ENCODE measurements around the gene NWD2. TPM values are rescaled to one million over a fixed set of nuclear protein-coding genes. Genes with fewer than 3 reads are reported as not detected.

The NWD2 gene
- polyA plus RNA-seq, 1 donor from 2014 or later = 0.06 TPM

DNA sequence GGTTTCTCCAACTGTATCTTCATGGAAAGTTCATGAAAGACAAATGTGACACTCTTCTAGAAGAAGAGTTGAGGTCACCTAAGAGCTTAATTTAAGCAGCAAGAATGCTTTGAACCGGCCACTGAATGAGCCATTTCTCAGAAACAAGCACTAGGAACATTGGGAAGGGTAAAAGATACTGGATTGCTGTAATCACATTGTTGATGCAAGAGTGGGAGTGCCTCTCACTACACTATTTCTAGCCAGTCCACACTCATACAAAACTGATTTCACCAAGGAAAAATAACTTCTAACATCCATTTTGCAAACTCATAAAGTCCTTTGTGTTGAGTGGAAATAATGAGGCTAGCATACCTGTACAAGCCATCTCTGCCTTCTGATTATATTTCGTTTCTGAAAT lies 221.3 kb downstream of the NWD2 start:
- H3K4me2 ChIP-seq (ENCODE audit: low read length) = no peak overlapping the region
- H3K36me3 ChIP-seq (ENCODE audit: insufficient read depth, low read length) = no peaks in the 10 kb centered on the region
- no peak overlapping the region for H2AFZ ChIP-seq (ENCODE audit: low read depth, low read length)
- TF ChIP-seq, protein P1, sequence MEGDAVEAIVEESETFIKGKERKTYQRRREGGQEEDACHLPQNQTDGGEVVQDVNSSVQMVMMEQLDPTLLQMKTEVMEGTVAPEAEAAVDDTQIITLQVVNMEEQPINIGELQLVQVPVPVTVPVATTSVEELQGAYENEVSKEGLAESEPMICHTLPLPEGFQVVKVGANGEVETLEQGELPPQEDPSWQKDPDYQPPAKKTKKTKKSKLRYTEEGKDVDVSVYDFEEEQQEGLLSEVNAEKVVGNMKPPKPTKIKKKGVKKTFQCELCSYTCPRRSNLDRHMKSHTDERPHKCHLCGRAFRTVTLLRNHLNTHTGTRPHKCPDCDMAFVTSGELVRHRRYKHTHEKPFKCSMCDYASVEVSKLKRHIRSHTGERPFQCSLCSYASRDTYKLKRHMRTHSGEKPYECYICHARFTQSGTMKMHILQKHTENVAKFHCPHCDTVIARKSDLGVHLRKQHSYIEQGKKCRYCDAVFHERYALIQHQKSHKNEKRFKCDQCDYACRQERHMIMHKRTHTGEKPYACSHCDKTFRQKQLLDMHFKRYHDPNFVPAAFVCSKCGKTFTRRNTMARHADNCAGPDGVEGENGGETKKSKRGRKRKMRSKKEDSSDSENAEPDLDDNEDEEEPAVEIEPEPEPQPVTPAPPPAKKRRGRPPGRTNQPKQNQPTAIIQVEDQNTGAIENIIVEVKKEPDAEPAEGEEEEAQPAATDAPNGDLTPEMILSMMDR (IDR thresholded peaks at IDR 0.05; ENCODE audit: poor library complexity, severe bottlenecking) = no peak
- TF ChIP-seq EP300 (conservative IDR thresholded peaks at IDR 0.05; ENCODE audit: poor library complexity, severe bottlenecking) = no peak
- TF ChIP-seq EZH2 (IDR thresholded peaks at IDR 0.05; ENCODE audit: borderline replicate concordance, insufficient read depth, low read length, poor library complexity, severe bottlenecking) = no peak
- TF ChIP-seq, protein P2, sequence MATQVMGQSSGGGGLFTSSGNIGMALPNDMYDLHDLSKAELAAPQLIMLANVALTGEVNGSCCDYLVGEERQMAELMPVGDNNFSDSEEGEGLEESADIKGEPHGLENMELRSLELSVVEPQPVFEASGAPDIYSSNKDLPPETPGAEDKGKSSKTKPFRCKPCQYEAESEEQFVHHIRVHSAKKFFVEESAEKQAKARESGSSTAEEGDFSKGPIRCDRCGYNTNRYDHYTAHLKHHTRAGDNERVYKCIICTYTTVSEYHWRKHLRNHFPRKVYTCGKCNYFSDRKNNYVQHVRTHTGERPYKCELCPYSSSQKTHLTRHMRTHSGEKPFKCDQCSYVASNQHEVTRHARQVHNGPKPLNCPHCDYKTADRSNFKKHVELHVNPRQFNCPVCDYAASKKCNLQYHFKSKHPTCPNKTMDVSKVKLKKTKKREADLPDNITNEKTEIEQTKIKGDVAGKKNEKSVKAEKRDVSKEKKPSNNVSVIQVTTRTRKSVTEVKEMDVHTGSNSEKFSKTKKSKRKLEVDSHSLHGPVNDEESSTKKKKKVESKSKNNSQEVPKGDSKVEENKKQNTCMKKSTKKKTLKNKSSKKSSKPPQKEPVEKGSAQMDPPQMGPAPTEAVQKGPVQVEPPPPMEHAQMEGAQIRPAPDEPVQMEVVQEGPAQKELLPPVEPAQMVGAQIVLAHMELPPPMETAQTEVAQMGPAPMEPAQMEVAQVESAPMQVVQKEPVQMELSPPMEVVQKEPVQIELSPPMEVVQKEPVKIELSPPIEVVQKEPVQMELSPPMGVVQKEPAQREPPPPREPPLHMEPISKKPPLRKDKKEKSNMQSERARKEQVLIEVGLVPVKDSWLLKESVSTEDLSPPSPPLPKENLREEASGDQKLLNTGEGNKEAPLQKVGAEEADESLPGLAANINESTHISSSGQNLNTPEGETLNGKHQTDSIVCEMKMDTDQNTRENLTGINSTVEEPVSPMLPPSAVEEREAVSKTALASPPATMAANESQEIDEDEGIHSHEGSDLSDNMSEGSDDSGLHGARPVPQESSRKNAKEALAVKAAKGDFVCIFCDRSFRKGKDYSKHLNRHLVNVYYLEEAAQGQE (IDR thresholded peaks at IDR 0.05; ENCODE audit: borderline replicate concordance) = no peak
- TF ChIP-seq POLR2AphosphoS5 (IDR thresholded peaks at IDR 0.05) = no peak
- no peak for TF ChIP-seq RAD21 (conservative IDR thresholded peaks at IDR 0.05)
- TF ChIP-seq SMC3 (conservative IDR thresholded peaks at IDR 0.05; ENCODE audit: poor library complexity) = no peak
- TF ChIP-seq MXI1 (conservative IDR thresholded peaks at IDR 0.05; ENCODE audit: poor library complexity, severe bottlenecking) = no peak
- H3K79me2 ChIP-seq (replicated peaks; ENCODE audit: insufficient read depth, low read length) = no peaks in the 10 kb centered on the region
- H3K27me3 ChIP-seq (ENCODE audit: insufficient read depth, low read depth, low read length) = no peaks in the 10 kb centered on the region
- H3K9ac ChIP-seq (ENCODE audit: low read length) = no peak overlapping the region
- H4K20me1 ChIP-seq (ENCODE audit: insufficient read depth) = no peaks in the 10 kb centered on the region
- H3K9me2 ChIP-seq (ENCODE audit: insufficient read depth, low read length) = no peaks in the 10 kb centered on the region
- no peak overlapping the region for H3K27ac ChIP-seq (ENCODE audit: low read length)
- H3F3A ChIP-seq (ENCODE audit: insufficient read depth, low read length, poor library complexity, severe bottlenecking) = no peaks in the 10 kb centered on the region
- no peaks in the 10 kb centered on the region for H3K9me3 ChIP-seq (ENCODE audit: low read length)
- no peak overlapping the region for H3K4me3 ChIP-seq (ENCODE audit: low read length)

DNA sequence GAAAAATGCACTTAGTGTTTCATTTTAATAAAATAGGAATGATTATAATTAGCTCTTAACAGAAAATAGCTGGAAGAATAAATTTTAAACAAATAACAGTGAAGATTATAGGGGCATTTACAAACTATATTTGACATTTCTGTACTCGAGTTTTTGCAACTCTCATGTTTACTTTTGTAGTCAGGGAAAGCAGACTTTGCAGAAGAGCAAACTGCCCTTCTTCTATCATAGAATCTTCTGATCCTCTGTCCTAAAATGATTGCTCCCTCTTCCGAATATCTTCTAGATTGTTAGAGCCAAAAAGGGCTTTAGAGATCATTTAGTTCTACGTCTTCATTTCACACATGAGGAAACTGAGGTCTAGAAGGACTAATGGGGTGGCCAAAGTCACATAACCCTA lies 222.7 kb downstream of the NWD2 start:
- Histone ChIP-seq H3F3A (ENCODE audit: insufficient read depth, low read length, poor library complexity, severe bottlenecking) (no peaks in the 10 kb centered on the region), H3K4me2 (ENCODE audit: low read length) (no peak overlapping the region), H2AFZ (ENCODE audit: low read depth, low read length) (no peak overlapping the region), H3K9ac (ENCODE audit: low read length) (no peak overlapping the region), H3K36me3 (ENCODE audit: insufficient read depth, low read length) (no peaks in the 10 kb centered on the region), H3K9me3 (ENCODE audit: low read length) (no peaks in the 10 kb centered on the region), H3K9me2 (ENCODE audit: insufficient read depth, low read length) (no peaks in the 10 kb centered on the region), H3K79me2 (replicated peaks; ENCODE audit: insufficient read depth, low read length) (no peaks in the 10 kb centered on the region), H4K20me1 (ENCODE audit: insufficient read depth) (no peaks in the 10 kb centered on the region), H3K27me3 (ENCODE audit: insufficient read depth, low read depth, low read length) (no peaks in the 10 kb centered on the region), H3K4me3 (ENCODE audit: low read length) (no peak overlapping the region), H3K27ac (ENCODE audit: low read length) (no peak overlapping the region)
- no peak for TF ChIP-seq RAD21 (conservative IDR thresholded peaks at IDR 0.05)

DNA sequence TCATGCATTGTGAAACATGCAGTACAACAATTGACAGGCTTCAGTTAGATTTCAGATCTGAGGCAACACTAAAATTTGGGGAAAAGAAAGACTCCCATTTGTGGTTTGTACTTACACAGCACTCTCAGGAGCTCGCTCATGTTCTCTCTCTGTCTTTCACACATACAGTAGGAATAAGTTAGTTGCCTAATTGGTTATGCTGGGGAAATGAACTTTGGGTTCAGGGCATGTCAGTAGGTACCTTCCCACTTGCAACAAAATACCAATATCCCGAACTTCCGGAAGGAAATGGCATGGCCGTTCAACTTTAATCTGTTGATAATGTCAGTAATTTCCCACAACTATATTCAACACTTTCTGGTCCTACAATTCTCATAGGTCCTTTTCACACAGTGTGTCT lies 223.3 kb downstream of the NWD2 start:
- H3K27ac ChIP-seq (ENCODE audit: low read length) = no peak overlapping the region

More for the DNA sequence above, 223.3 kb downstream of the NWD2 start:
- no peaks in the 10 kb centered on the region for H3K36me3 ChIP-seq (ENCODE audit: insufficient read depth, low read length)
- H2AFZ ChIP-seq (ENCODE audit: low read depth, low read length) = no peak overlapping the region
- no peaks in the 10 kb centered on the region for H4K20me1 ChIP-seq (ENCODE audit: insufficient read depth)
- H3K4me2 ChIP-seq (ENCODE audit: low read length) = no peak overlapping the region
- H3K79me2 ChIP-seq (replicated peaks; ENCODE audit: insufficient read depth, low read length) = no peaks in the 10 kb centered on the region
- TF ChIP-seq, protein P1 (IDR thresholded peaks at IDR 0.05; ENCODE audit: poor library complexity, severe bottlenecking) = no peak
- TF ChIP-seq, protein P2 (IDR thresholded peaks at IDR 0.05; ENCODE audit: borderline replicate concordance) = no peak
- TF ChIP-seq EP300 (conservative IDR thresholded peaks at IDR 0.05; ENCODE audit: poor library complexity, severe bottlenecking) = no peak
- no peak for TF ChIP-seq EZH2 (IDR thresholded peaks at IDR 0.05; ENCODE audit: borderline replicate concordance, insufficient read depth, low read length, poor library complexity, severe bottlenecking)
- no peak for TF ChIP-seq RAD21 (conservative IDR thresholded peaks at IDR 0.05)
- TF ChIP-seq SMC3 (conservative IDR thresholded peaks at IDR 0.05; ENCODE audit: poor library complexity) = no peak
- TF ChIP-seq POLR2AphosphoS5 (IDR thresholded peaks at IDR 0.05) = no peak
- H3K4me3 ChIP-seq (ENCODE audit: low read length) = no peak overlapping the region
- no peaks in the 10 kb centered on the region for H3K9me2 ChIP-seq (ENCODE audit: insufficient read depth, low read length)
- no peaks in the 10 kb centered on the region for H3K27me3 ChIP-seq (ENCODE audit: insufficient read depth, low read depth, low read length)
- H3F3A ChIP-seq (ENCODE audit: insufficient read depth, low read length, poor library complexity, severe bottlenecking) = no peaks in the 10 kb centered on the region
- no peaks in the 10 kb centered on the region for H3K9me3 ChIP-seq (ENCODE audit: low read length)
- H3K9ac ChIP-seq (ENCODE audit: low read length) = no peak overlapping the region
